OCI-LY7 (cell line): Measurements from ENCODE around the gene BRCA1. TPM values are rescaled to one million over a fixed set of nuclear protein-coding genes. Genes with fewer than 3 reads are reported as not detected.
"Not testable (repeated sequence)": the region's sequence is repeated elsewhere in the genome, so short reads cannot be mapped to it uniquely, and the experiment has no call there.

ENCODE experiments used
- BruUV-seq: library from RNA; stranded (reverse); fragments of 400-500 nt; replicated peaks from 2 replicates; lab custom pipeline; 2021; lab: Mats Ljungman, UMichigan
- CTCF ChIA-PET: fragments of 300-600 bp; sonication (Branson Sonifier 250); formaldehyde crosslinking; loops from one replicate; lab custom pipeline; 2022; ENCODE audit warnings: antibody characterized with exemption; ENCODE audit not compliant: unreplicated experiment; lab: Charles Lee
- POLR2A ChIA-PET: fragments of 300-600 bp; sonication (Branson Sonifier 250); formaldehyde crosslinking; loops from one replicate; lab custom pipeline; 2022; ENCODE audit warnings: antibody characterized with exemption; lab: Charles Lee
- DNase-seq: peaks from one replicate; pipeline ENCODE4 v3.0.0-alpha.2; 2015; ENCODE audit warnings: low spot score
- H2AFZ ChIP-seq: fragments of 200-600 bp; sonication (generic), shearing (Covaris generic); 2 replicates; pipeline ENCODE4 v1.6.1; 2014; ENCODE audit warnings: mild to moderate bottlenecking, antibody characterized with exemption, low read length, moderate library complexity
- H3K27ac ChIP-seq: fragments of 200-600 bp; sonication (generic); 2 replicates; pipeline ENCODE4 v1.5.1; 2014; ENCODE audit warnings: mixed run types, low read depth, mild to moderate bottlenecking, moderate library complexity, low read length, inconsistent platforms; ENCODE audit not compliant: poor library complexity, severe bottlenecking
- H3K36me3 ChIP-seq: fragments of 200-600 bp; sonication (generic); 2 replicates; pipeline ENCODE4 v1.6.1; 2014; ENCODE audit warnings: mild to moderate bottlenecking, antibody characterized with exemption, low read length, moderate library complexity, mixed read lengths; ENCODE audit not compliant: insufficient read depth
- H3K4me1 ChIP-seq: fragments of 200-600 bp; sonication (generic); 2 replicates; pipeline ENCODE4 v1.5.1; 2014; ENCODE audit warnings: mild to moderate bottlenecking, low read length; ENCODE audit not compliant: insufficient read depth, poor library complexity, severe bottlenecking
- H3K4me2 ChIP-seq: fragments of 200-600 bp; sonication (generic); 2 replicates; pipeline ENCODE4 v1.6.1; 2014; ENCODE audit warnings: mild to moderate bottlenecking, low read length
- H3K4me3 ChIP-seq: fragments of 200-600 bp; sonication (generic); 2 replicates; pipeline ENCODE4 v1.5.1; 2014; ENCODE audit warnings: mild to moderate bottlenecking, low read depth, low read length; ENCODE audit not compliant: poor library complexity, severe bottlenecking
- H3K79me2 ChIP-seq: fragments of 200-600 bp; sonication (generic); 2 replicates; pipeline ENCODE4 v1.6.1; 2016; ENCODE audit warnings: low read depth, mild to moderate bottlenecking, low read length, moderate library complexity, mixed read lengths; ENCODE audit not compliant: insufficient read depth
- H3K9me2 ChIP-seq: fragments of 200-600 bp; sonication (generic); 2 replicates; pipeline ENCODE4 v1.6.1; 2016; ENCODE audit warnings: mild to moderate bottlenecking, low read length, mixed read lengths; ENCODE audit not compliant: insufficient read depth
- H3K9me3 ChIP-seq: fragments of 200-600 bp; sonication (generic); 2 replicates; pipeline ENCODE4 v1.6.1; 2014; ENCODE audit warnings: mild to moderate bottlenecking, mixed run types, low read length, mixed read lengths
- H4K20me1 ChIP-seq: fragments of 200-600 bp; sonication (generic); 2 replicates; pipeline ENCODE4 v1.6.1; 2014; ENCODE audit warnings: mild to moderate bottlenecking, antibody characterized with exemption, low read length, moderate library complexity, mixed read lengths; ENCODE audit not compliant: insufficient read depth
- EZH2phosphoT487 ChIP-seq: fragments of 200-600 bp; sonication (generic); IDR thresholded peaks from 2 replicates; pipeline ENCODE4 v1.6.1; 2018; ENCODE audit warnings: low read depth, borderline replicate concordance, mild to moderate bottlenecking, mixed run types, antibody characterized with exemption, low read length, moderate library complexity, mixed read lengths
- intact Hi-C: fragments of 100-400 bp; cut with micrococcal nuclease; formaldehyde crosslinking; loops from one replicate; pipeline ENCODE4 v1.10.0; 2022; ENCODE audit not compliant: unreplicated experiment
- total RNA-seq, 2 experiments: library from RNA; depleted of rRNA in 1 of 2; stranded (reverse); fragments of >200 nt in 1 of 2; shearing (Covaris generic) in 1 of 2; gene quantifications; 2 replicates each; pipeline ENCODE4 v1.2.3, GENCODE V29; 2014 to 2022
- TF ChIP-seq, protein P1 (sequence below): fragments of 200-600 bp; sonication (generic); conservative IDR thresholded peaks from 2 replicates; pipeline ENCODE4 v1.5.1; 2014; ENCODE audit warnings: mild to moderate bottlenecking, antibody characterized with exemption, low read length, moderate library complexity, mixed read lengths

BRCA1 gene
- total RNA-seq, 2 experiments from 2014 or later: 112 to 135 TPM

GRCh38 chr17:43135454-43135819 is 10.3 kb upstream of the BRCA1 start:
- POLR2A ChIA-PET: no interaction called here
- CTCF ChIA-PET: interaction anchor here (0.5 kb wide), 1 partner anchor 38 kb away, joined by 3 read pairs; no protein-coding TSS in a partner anchor

DNA sequence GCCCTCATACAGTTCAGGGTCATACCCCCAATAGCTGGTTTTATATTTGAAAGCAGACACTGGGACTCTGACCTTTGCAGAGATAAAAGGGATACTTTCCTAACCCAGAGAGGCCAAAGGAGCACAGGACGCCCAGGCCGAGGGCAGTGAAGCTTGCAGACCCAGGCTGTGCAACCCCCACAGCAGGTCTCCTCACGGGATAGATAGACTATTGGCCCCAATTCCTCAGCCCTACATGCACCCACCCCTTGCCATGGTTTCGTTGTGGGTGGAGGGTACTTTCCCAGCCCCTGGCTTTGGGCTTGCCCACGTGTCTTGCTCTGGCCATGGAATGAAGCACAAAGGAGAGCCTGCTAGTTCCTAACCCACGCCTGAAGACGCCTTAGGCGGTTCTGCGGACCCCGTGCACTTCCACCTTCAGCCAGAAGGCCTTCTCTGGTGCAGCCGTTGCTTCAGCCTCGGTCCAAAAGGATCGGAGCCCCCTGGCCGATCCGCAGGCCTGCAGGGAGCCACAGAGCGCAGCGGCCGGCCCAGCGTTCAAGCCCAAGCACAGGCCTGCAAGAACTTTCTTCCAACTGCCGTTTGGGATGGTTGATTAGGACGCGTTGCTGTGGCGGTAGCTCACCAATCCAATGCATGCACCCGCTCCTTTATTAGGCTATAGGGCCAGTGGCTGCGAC is 9.8 kb upstream of the BRCA1 start:
- intact Hi-C loops: no loop called here
- H3K27ac ChIP-seq: peak overlapping the region; percentile 21
- H3K4me3 ChIP-seq: no peak overlapping the region
- ChIA-PET POLR2A (interaction anchor here (1.0 kb wide), 1 partner anchor 37 kb away, joined by 5 read pairs; no protein-coding TSS in a partner anchor), CTCF (interaction anchor here (0.5 kb wide), 1 partner anchor 39 kb away, joined by 3 read pairs; no protein-coding TSS in a partner anchor)
- DNase-seq: no peak
- TF ChIP-seq, protein P1, sequence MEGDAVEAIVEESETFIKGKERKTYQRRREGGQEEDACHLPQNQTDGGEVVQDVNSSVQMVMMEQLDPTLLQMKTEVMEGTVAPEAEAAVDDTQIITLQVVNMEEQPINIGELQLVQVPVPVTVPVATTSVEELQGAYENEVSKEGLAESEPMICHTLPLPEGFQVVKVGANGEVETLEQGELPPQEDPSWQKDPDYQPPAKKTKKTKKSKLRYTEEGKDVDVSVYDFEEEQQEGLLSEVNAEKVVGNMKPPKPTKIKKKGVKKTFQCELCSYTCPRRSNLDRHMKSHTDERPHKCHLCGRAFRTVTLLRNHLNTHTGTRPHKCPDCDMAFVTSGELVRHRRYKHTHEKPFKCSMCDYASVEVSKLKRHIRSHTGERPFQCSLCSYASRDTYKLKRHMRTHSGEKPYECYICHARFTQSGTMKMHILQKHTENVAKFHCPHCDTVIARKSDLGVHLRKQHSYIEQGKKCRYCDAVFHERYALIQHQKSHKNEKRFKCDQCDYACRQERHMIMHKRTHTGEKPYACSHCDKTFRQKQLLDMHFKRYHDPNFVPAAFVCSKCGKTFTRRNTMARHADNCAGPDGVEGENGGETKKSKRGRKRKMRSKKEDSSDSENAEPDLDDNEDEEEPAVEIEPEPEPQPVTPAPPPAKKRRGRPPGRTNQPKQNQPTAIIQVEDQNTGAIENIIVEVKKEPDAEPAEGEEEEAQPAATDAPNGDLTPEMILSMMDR: no peak
- no peak for TF ChIP-seq EZH2phosphoT487
- peaks cover 89% of the 10 kb centered on the region for H3K4me1 ChIP-seq
- no peaks in the 10 kb centered on the region for H4K20me1 ChIP-seq
- peaks cover 45% of the 10 kb centered on the region for H3K36me3 ChIP-seq
- peaks cover 19% of the 10 kb centered on the region; the same call in 1 of the 2 replicates for H3K79me2 ChIP-seq
- H3K9me3 ChIP-seq: no peaks in the 10 kb centered on the region
- BruUV-seq: no TSS peak
- no peak overlapping the region for H3K4me2 ChIP-seq
- H2AFZ ChIP-seq: no peak overlapping the region
- H3K9me2 ChIP-seq: no peaks in the 10 kb centered on the region

More at GRCh38 chr17:43135454-43135819, 10.3 kb upstream of the BRCA1 start:
- TF ChIP-seq, protein P1: no peak
- TF ChIP-seq EZH2phosphoT487: no peak
- Histone ChIP-seq H3K27ac (peak overlapping the region; percentile 77), H3K4me2 (peak overlapping the region; percentile 40), H3K36me3 (peaks cover 45% of the 10 kb centered on the region), H3K9me3 (no peaks in the 10 kb centered on the region), H3K4me3 (no peak overlapping the region), H3K9me2 (no peaks in the 10 kb centered on the region), H4K20me1 (no peaks in the 10 kb centered on the region), H3K79me2 (peaks cover 14% of the 10 kb centered on the region; the same call in 1 of the 2 replicates), H3K4me1 (peaks cover 89% of the 10 kb centered on the region), H2AFZ (no peak overlapping the region)
- intact Hi-C loops: no loop called here
- no TSS peak for BruUV-seq
- no peak for DNase-seq

GRCh38 chr17:43133439-43133838 is 8.3 kb upstream of the BRCA1 start:
- H4K20me1 ChIP-seq, BruUV-seq, H3K9me3 ChIP-seq, intact Hi-C loops, H2AFZ ChIP-seq, DNase-seq, H3K4me3 ChIP-seq, POLR2A ChIA-PET, CTCF ChIA-PET, H3K27ac ChIP-seq, H3K9me2 ChIP-seq: not testable (repeated sequence)
- Histone ChIP-seq H3K4me2 (peak overlapping the region; percentile 15; the same call in 1 of the 2 replicates), H3K36me3 (peaks cover 51% of the 10 kb centered on the region), H3K79me2 (peaks cover 33% of the 10 kb centered on the region; the same call in 1 of the 2 replicates), H3K4me1 (peaks cover 90% of the 10 kb centered on the region)
